Adipocyte (in vitro differentiated cells): ENCODE measurements around the gene SPATA12.
A peak's percentile ranks its signal among the peaks of the same experiment; 100 is the strongest.

Experiments used
- DNase-seq: peaks from one replicate; pipeline ENCODE4 v3.0.0-alpha.2; 2015; ENCODE audit warnings: low read depth
- H3K27me3 ChIP-seq: replicated peaks from 2 replicates; pipeline ENCODE4 v1.7.0; 2013; ENCODE audit warnings: mild to moderate bottlenecking, low read length, moderate library complexity; ENCODE audit not compliant: control insufficient read depth, insufficient read depth
- H3K36me3 ChIP-seq: 2 replicates; pipeline ENCODE4 v1.7.0; 2013; ENCODE audit warnings: low read length, mild to moderate bottlenecking, moderate library complexity; ENCODE audit not compliant: control insufficient read depth, insufficient read depth, severe bottlenecking
- H3K4me1 ChIP-seq: 2 replicates; pipeline ENCODE4 v1.7.0; 2013; ENCODE audit warnings: mild to moderate bottlenecking, low read length, moderate library complexity; ENCODE audit not compliant: control insufficient read depth, insufficient read depth
- H3K4me3 ChIP-seq: 2 replicates; pipeline ENCODE4 v1.7.0; 2013; ENCODE audit warnings: mild to moderate bottlenecking, low read length, moderate library complexity
- H3K9ac ChIP-seq: 2 replicates; pipeline ENCODE4 v1.7.0; 2013; ENCODE audit warnings: mild to moderate bottlenecking, low read length, moderate library complexity
- H3K9me3 ChIP-seq: 2 replicates; pipeline ENCODE4 v1.7.0; 2013; ENCODE audit warnings: mild to moderate bottlenecking, low read length, moderate library complexity; ENCODE audit not compliant: control insufficient read depth

The SPATA12 gene

GRCh38 chr3:57030721-57031120 lies 29.7 kb upstream of the SPATA12 start:
- H3K36me3 ChIP-seq: peaks cover 4% of the 10 kb centered on the region
- no peak for DNase-seq
- H3K9ac ChIP-seq: no peak overlapping the region
- no peak overlapping the region for H3K4me3 ChIP-seq
- H3K4me1 ChIP-seq: peaks cover 11% of the 10 kb centered on the region
- H3K9me3 ChIP-seq: no peaks in the 10 kb centered on the region
- H3K27me3 ChIP-seq: no peaks in the 10 kb centered on the region

GRCh38 chr3:57031631-57032541 lies 28.6 kb upstream of the SPATA12 start:
- no peaks in the 10 kb centered on the region for H3K27me3 ChIP-seq
- H3K9ac ChIP-seq: no peak overlapping the region
- peaks cover 11% of the 10 kb centered on the region for H3K4me1 ChIP-seq
- peaks cover 4% of the 10 kb centered on the region for H3K36me3 ChIP-seq
- H3K4me3 ChIP-seq: no peak overlapping the region
- no peaks in the 10 kb centered on the region for H3K9me3 ChIP-seq
- DNase-seq: no peak

GRCh38 chr3:57036952-57037351 lies 23.5 kb upstream of the SPATA12 start:
- no peak for DNase-seq
- H3K9ac ChIP-seq: no peak overlapping the region
- no peaks in the 10 kb centered on the region for H3K9me3 ChIP-seq
- H3K27me3 ChIP-seq: no peaks in the 10 kb centered on the region
- peaks cover 4% of the 10 kb centered on the region for H3K36me3 ChIP-seq
- H3K4me3 ChIP-seq: no peak overlapping the region
- H3K4me1 ChIP-seq: peaks cover 6% of the 10 kb centered on the region

GRCh38 chr3:57038466-57039164 lies 21.8 kb upstream of the SPATA12 start:
- Histone ChIP-seq H3K4me1 (peaks cover 5% of the 10 kb centered on the region), H3K36me3 (no peaks in the 10 kb centered on the region), H3K4me3 (no peak overlapping the region), H3K9me3 (no peaks in the 10 kb centered on the region), H3K27me3 (no peaks in the 10 kb centered on the region), H3K9ac (no peak overlapping the region)
- no peak for DNase-seq

GRCh38 chr3:57041674-57042073 lies 18.8 kb upstream of the SPATA12 start:
- DNase-seq: no peak
- Histone ChIP-seq H3K9ac (no peak overlapping the region), H3K4me1 (peaks cover 12% of the 10 kb centered on the region)

GRCh38 chr3:57043518-57043917 lies 16.9 kb upstream of the SPATA12 start:
- H3K4me1 ChIP-seq: peaks cover 30% of the 10 kb centered on the region
- DNase-seq: no peak
- H3K4me3 ChIP-seq: no peak overlapping the region
- H3K9me3 ChIP-seq: no peaks in the 10 kb centered on the region
- H3K36me3 ChIP-seq: no peaks in the 10 kb centered on the region
- H3K9ac ChIP-seq: no peak overlapping the region
- no peaks in the 10 kb centered on the region for H3K27me3 ChIP-seq

More at GRCh38 chr3:57041674-57042073, 18.8 kb upstream of the SPATA12 start:
- no peaks in the 10 kb centered on the region for H3K36me3 ChIP-seq
- H3K9me3 ChIP-seq: no peaks in the 10 kb centered on the region
- H3K27me3 ChIP-seq: no peaks in the 10 kb centered on the region
- no peak overlapping the region for H3K4me3 ChIP-seq

- DNase-seq: no peak
- Histone ChIP-seq H3K4me3 (no peak overlapping the region), H3K4me1 (peaks cover 35% of the 10 kb centered on the region), H3K36me3 (no peaks in the 10 kb centered on the region), H3K9ac (peak overlapping the region; percentile 3), H3K27me3 (no peaks in the 10 kb centered on the region), H3K9me3 (no peaks in the 10 kb centered on the region)
These were observed 14.2 kb upstream of the SPATA12 start for GRCh38 chr3:57046101-57046765.

GRCh38 chr3:57048052-57048671 lies 12.3 kb upstream of the SPATA12 start:
- Histone ChIP-seq H3K4me1 (peaks cover 30% of the 10 kb centered on the region), H3K4me3 (peak overlapping the region; percentile 7), H3K36me3 (no peaks in the 10 kb centered on the region), H3K27me3 (no peaks in the 10 kb centered on the region), H3K9ac (peak overlapping the region; percentile 53), H3K9me3 (no peaks in the 10 kb centered on the region)
- DNase-seq: peak; percentile 35

GRCh38 chr3:57048728-57049127 lies 11.7 kb upstream of the SPATA12 start:
- no peaks in the 10 kb centered on the region for H3K27me3 ChIP-seq
- peak overlapping the region; percentile 53 for H3K9ac ChIP-seq
- H3K4me1 ChIP-seq: peaks cover 30% of the 10 kb centered on the region
- H3K9me3 ChIP-seq: no peaks in the 10 kb centered on the region
- DNase-seq: no peak
- H3K36me3 ChIP-seq: no peaks in the 10 kb centered on the region
- H3K4me3 ChIP-seq: no peak overlapping the region

- no peak overlapping the region for H3K9ac ChIP-seq
- DNase-seq: no peak
- H3K27me3 ChIP-seq: no peaks in the 10 kb centered on the region
- H3K4me1 ChIP-seq: peaks cover 18% of the 10 kb centered on the region
- H3K4me3 ChIP-seq: no peak overlapping the region
- H3K36me3 ChIP-seq: no peaks in the 10 kb centered on the region
- H3K9me3 ChIP-seq: no peaks in the 10 kb centered on the region
These were observed 7.8 kb upstream of the SPATA12 start for GRCh38 chr3:57052662-57053061.

- Histone ChIP-seq H3K27me3 (no peaks in the 10 kb centered on the region), H3K9ac (no peak overlapping the region), H3K9me3 (no peaks in the 10 kb centered on the region), H3K4me1 (peaks cover 13% of the 10 kb centered on the region), H3K4me3 (no peak overlapping the region), H3K36me3 (no peaks in the 10 kb centered on the region)
- DNase-seq: no peak
These were observed 7.3 kb upstream of the SPATA12 start for GRCh38 chr3:57053122-57053521.
